ENCODE data around the gene FOXP1. TPM values are rescaled to one million over a fixed set of nuclear protein-coding genes. Genes with fewer than 3 reads are reported as not detected.
"Not testable (repeated sequence)": the region's sequence is repeated elsewhere in the genome, so short reads cannot be mapped to it uniquely, and the experiment has no call there.

The FOXP1 gene
- total and polyA plus RNA-seq, 3 donors from 2014 or later, result 37.8 to 105 (median 75.9) TPM

- DNase-seq, result no peak
- Histone ChIP-seq H3K9me3 (no peaks in the 10 kb centered on the region), H3K4me3 (no peak overlapping the region), H3K4me1 (no peaks in the 10 kb centered on the region), H3K27ac (no peak overlapping the region), H3K27me3 (no peaks in the 10 kb centered on the region), H3K36me3 (ENCODE audit: low read depth, missing control alignments) (no peaks in the 10 kb centered on the region)
- 89 to 90% methylated on average over 9 of the region's 9 CpGs for WGBS, 2 donors
- intact Hi-C loops (cut with DNase I; ENCODE audit: low total_unique reads), result no loop called here
- TF ChIP-seq POLR2A (IDR thresholded peaks at IDR 0.05), result no peak
- TF ChIP-seq, protein P1, sequence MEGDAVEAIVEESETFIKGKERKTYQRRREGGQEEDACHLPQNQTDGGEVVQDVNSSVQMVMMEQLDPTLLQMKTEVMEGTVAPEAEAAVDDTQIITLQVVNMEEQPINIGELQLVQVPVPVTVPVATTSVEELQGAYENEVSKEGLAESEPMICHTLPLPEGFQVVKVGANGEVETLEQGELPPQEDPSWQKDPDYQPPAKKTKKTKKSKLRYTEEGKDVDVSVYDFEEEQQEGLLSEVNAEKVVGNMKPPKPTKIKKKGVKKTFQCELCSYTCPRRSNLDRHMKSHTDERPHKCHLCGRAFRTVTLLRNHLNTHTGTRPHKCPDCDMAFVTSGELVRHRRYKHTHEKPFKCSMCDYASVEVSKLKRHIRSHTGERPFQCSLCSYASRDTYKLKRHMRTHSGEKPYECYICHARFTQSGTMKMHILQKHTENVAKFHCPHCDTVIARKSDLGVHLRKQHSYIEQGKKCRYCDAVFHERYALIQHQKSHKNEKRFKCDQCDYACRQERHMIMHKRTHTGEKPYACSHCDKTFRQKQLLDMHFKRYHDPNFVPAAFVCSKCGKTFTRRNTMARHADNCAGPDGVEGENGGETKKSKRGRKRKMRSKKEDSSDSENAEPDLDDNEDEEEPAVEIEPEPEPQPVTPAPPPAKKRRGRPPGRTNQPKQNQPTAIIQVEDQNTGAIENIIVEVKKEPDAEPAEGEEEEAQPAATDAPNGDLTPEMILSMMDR (IDR thresholded peaks at IDR 0.05), result no peak
These were observed 52.5 kb downstream of the FOXP1 start for GRCh38 chr3:71530903-71531530.

GRCh38 chr3:71528816-71529215 is 54.7 kb downstream of the FOXP1 start:
- TF ChIP-seq, protein P1 (IDR thresholded peaks at IDR 0.05), result no peak
- no peak for TF ChIP-seq POLR2A (IDR thresholded peaks at IDR 0.05)
- no peak for DNase-seq
- Histone ChIP-seq H3K9me3 (no peaks in the 10 kb centered on the region), H3K27me3 (no peaks in the 10 kb centered on the region), H3K27ac (no peak overlapping the region), H3K36me3 (ENCODE audit: low read depth, missing control alignments) (no peaks in the 10 kb centered on the region), H3K4me3 (no peak overlapping the region), H3K4me1 (no peaks in the 10 kb centered on the region)
- WGBS, 2 donors, result 77 to 91% methylated on average over 2 of the region's 2 CpGs
- intact Hi-C loops (cut with DNase I; ENCODE audit: low total_unique reads), result no loop called here

- H3K27me3 ChIP-seq; intact Hi-C loops (cut with DNase I; ENCODE audit: low total_unique reads); H3K27ac ChIP-seq; H3K36me3 ChIP-seq (ENCODE audit: low read depth, missing control alignments); H3K4me3 ChIP-seq; H3K9me3 ChIP-seq; H3K4me1 ChIP-seq; DNase-seq: not testable (repeated sequence)
- 84 to 88% methylated on average over 9 of the region's 9 CpGs for WGBS, 2 donors
These were observed 57.1 kb downstream of the FOXP1 start for GRCh38 chr3:71526448-71526847.

DNA sequence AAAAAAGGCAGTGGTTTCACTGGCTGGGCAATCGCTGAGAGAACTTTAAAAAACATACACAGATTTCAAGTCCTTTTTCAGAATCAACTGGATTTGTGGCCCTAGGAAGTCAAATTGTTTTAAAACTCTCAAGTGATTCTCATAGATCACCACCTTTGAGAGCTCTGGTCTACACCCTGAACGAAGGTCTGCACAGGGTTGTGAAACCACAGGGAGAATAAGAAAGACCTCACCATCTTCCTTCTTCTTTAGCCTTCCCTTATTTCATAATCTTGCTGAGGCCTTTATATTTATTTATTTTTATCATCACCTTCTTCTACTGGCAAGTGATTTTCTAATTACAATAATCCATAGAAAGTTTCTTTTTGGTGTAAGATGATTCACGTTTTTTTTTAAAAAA is 58.1 kb downstream of the FOXP1 start:
- no peak for TF ChIP-seq POLR2A (IDR thresholded peaks at IDR 0.05)
- TF ChIP-seq, protein P1 (IDR thresholded peaks at IDR 0.05), result no peak
- 85 to 92% methylated on average over 3 of the region's 3 CpGs for WGBS, 2 donors
- Histone ChIP-seq H3K27me3 (no peaks in the 10 kb centered on the region), H3K9me3 (no peaks in the 10 kb centered on the region), H3K36me3 (ENCODE audit: low read depth, missing control alignments) (no peaks in the 10 kb centered on the region), H3K4me3 (no peak overlapping the region), H3K4me1 (no peaks in the 10 kb centered on the region), H3K27ac (no peak overlapping the region)
- intact Hi-C loops (cut with DNase I; ENCODE audit: low total_unique reads), result no loop called here
- no peak for DNase-seq

DNA sequence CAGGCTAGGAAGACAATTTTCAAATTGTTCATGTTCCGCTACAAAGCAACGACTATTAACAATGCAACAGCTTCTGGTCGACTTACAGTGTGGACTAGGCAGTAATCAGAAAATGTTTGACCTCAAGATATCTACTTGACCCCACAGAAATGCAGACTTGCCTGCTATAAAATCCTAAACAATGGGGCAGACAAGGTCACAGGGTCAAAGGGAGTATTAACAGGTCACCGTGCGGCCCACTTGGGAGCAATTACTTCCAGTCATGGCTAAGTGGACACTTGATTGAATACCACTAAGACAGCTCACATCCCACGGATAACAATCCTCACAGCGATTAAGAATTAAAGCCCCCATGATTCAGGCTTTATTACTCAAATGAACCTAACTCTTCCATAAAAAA is 58.9 kb downstream of the FOXP1 start:
- no peak overlapping the region for H3K27ac ChIP-seq
- DNase-seq, result no peak
- no peaks in the 10 kb centered on the region for H3K27me3 ChIP-seq
- no peaks in the 10 kb centered on the region for H3K4me1 ChIP-seq
- no peak overlapping the region for H3K4me3 ChIP-seq
- H3K9me3 ChIP-seq, result no peaks in the 10 kb centered on the region
- no peak for TF ChIP-seq POLR2A (IDR thresholded peaks at IDR 0.05)
- TF ChIP-seq, protein P1 (IDR thresholded peaks at IDR 0.05), result no peak
- intact Hi-C loops (cut with DNase I; ENCODE audit: low total_unique reads), result no loop called here
- 60 to 72% methylated on average over 7 of the region's 7 CpGs for WGBS, 2 donors
- no peaks in the 10 kb centered on the region for H3K36me3 ChIP-seq (ENCODE audit: low read depth, missing control alignments)
